Measurements from ENCODE around the gene ARL8B.
"Not testable (repeated sequence)": the region's sequence is repeated elsewhere in the genome, so short reads cannot be mapped to it uniquely, and the experiment has no call there.

Gene ARL8B
- total RNA-seq = 74.5 to 83.0 reads per million in 2 donors

GRCh38 chr3:5122030-5122740 lies at the start of gene ARL8B:
Gene ARL8B (plus strand): TSS chr3:5122292. CDS start chr3:5122466, 174 bp downstream.
- peak; percentile 86 for DNase-seq

DNA sequence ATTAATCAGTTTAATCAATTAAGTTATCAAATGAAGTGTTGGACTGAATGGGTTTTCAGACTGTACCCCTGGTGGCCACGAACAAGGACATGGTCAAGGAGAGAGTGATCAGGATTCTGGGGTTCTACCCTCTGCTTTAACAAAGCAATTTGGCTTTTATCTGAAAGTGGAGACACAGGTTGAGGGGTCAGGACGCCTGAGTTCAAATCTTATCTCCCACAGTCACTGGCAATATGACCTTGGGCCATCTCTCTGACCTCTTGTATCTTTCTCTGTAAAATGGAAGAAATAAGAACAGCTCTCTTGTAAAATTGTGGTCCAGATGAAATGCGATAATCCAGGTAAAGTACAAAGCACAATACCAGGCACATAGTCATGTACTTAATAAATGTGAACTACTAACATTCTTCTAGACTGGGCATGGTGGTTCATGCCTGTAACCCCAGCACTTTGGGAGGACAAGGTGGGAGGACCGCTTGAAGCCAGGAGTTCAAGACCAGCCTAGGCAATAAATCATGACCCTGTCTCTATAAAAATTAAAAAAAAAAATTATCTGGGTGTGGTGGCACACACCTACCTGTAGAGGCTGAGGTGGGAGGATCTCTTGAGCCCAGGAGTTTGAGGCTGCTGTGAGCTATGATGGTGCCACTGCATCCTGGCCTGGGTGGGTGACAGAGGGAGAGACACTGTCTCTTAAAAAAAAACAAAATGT lies 48.6 kb upstream of the ARL8B start:
- no peak for DNase-seq

DNA sequence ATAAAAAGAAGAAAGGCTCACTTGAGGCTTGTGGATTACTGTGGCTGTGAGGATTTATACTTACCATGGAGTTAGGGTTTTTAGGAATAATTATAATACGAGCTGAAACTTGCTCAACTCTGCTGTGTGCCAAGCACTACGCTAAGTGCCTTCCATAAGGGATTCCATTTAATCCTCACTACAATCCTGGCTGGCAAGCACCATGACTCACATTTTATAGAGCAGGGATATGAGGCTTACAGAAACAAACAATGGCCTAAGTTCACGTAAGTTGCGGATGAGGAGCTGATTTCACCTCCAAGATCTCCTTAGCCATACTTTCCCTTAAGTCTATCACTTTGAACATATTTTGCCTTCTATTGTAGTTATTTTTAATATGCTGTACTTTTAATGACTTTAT lies 43.9 kb upstream of the ARL8B start:
- DNase-seq = no peak

DNA sequence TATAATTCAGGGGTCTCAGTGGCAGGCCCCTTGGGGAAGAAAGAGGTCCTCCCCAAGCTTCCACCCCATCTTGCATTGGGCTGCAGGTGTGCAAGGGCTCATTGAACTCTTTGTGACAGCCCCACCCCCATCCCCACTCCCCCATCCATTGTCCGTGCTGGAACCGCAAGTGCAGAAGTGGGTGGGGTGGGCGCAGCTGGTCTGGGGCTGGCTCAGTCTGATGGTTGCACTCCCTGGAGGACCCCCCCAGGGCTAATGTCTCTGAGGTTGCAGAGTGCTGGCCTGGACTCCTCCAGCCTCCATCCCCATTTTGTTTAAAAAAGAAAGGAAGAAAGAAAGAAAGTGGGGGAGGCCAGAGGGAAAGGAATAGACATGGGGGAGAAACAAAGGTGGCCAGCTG lies 42.3 kb upstream of the ARL8B start:
- DNase-seq = no peak

- no peak for DNase-seq
Observed at GRCh38 chr3:5080779-5081550, 41.1 kb upstream of the ARL8B start.

DNA sequence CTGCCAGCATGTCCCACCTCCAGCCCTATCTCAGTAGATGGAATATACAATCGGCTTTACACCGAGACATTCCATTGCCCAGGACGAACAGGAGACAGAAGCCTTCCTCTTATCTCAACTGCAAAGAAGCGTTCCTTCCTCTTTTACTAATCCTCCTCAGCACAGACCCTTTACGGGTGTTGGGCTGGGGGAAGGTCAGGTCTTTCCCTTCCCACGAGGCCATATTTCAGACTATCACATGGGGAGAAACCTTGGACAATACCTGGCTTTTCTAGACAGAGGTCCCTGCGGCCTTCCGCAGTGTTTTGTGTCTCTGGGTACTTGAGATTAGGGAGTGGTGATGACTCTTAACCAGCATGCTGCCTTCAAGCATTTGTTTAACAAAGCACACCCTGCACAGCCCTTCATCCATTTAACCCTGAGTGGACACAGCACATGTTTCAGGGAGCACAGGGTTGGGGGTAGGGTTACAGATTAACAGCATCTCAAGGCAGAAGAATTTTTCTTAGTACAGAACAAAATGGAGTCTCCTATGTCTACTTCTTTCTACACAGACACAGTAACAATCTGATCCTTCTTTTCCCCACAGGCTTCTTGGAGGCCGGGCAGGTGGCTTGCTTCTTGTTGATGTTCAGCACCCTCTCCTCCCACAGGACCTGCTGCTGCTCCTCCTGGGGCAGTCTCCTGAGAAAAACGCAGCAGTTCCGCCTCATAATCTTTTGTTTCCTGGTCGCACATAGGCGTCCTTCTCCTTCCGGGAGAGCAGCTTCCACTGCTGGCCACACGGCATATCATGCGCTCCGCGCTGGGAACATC lies 39.9 kb upstream of the ARL8B start:
- not testable (repeated sequence) for DNase-seq

DNA sequence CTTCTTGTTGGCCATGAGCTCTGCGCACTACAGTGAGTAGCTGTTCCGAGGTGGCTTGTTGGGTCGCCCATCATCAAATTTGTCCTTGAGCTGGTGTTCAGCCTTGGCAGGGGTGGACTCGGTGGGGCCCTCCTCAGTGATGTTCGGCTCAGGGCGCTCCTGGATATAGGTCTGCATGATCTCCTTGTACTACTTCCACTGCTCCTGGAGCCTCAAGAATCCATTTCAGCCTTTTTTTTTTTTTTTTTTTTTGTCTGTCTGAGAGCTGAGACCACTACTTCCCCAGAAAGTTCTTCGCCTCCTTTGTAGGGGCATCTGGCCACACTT lies 39.3 kb upstream of the ARL8B start:
- DNase-seq = no peak

DNA sequence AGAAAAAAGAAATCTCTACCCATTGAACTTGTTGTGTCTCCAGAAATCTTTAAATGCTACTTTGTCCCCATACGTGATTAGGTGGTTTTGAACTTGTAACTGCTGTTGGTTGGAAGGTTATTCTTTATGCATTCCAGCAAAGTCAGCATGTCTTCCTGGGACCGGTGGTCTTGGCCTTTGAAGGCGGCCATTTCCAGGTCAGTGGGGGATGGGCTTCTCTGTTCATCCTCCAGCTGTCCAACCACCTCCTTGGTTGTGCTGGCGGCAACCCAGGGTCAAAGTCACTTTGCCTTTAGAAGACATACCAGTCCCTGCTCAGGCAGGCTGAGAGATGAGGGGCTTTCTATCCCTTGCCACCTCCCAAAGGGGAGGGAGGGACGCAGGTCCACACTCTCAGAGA lies 37.9 kb upstream of the ARL8B start:
- no peak for DNase-seq

GRCh38 chr3:5086708-5087107 lies 35.4 kb upstream of the ARL8B start:
- DNase-seq = no peak

GRCh38 chr3:5087209-5087608 lies 34.9 kb upstream of the ARL8B start:
- no peak for DNase-seq

- DNase-seq = no peak
Observed at GRCh38 chr3:5090197-5090596, 31.9 kb upstream of the ARL8B start.

GRCh38 chr3:5092018-5092417 lies 30.1 kb upstream of the ARL8B start:
- no peak for DNase-seq

DNA sequence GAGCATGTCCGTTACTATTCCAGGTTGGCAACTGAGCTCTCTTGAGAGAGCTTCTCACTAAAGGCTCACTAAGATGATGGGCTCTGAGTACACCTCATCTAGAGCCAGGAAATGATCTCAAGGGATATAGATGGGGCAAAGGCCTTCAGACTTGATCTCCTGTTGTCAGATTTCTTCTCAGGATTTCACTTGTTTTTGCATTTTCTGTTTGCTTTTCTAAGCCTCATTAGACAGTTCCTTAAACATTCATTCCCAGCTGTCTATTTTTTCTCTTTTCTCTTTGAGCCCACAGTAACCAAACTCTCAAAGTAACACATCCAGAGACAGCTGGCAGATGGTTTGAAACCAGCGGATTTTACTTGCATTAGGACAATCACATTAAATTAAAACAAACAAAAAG lies 28.4 kb upstream of the ARL8B start:
- DNase-seq = no peak

GRCh38 chr3:5095886-5096285 lies 26.2 kb upstream of the ARL8B start:
- DNase-seq = no peak

DNA sequence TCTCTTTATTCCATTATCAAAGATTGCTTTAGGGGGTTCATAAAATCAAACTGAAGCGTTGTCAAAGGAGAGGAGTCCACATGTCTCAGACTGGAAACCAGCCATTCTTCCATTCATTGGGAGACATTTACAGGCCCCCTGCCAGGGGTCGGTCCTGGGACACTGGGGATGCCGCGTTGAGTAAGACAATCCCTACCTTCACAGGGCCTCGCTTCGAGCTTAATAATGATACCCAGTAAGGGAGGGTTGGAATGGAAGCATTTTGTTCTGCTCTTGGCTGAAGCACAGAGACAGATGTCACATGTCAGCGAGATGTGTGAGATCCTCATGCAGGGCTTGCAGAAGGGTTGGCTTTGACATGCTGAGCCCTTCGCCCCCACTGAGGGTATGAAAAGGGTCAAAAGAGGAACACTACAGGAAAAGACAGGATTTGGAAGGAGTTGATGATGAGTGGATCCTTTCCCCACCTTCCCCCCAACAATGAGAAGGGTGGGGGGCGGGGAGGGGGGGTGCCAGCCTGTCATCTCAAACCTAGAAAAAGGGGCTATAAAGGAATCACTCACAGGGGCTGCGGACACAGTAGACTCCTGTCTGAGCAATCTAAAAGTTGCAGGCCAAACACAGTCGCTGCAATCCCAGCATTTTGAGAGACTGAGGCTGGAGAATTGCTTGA lies 25.6 kb upstream of the ARL8B start:
- DNase-seq = no peak

DNA sequence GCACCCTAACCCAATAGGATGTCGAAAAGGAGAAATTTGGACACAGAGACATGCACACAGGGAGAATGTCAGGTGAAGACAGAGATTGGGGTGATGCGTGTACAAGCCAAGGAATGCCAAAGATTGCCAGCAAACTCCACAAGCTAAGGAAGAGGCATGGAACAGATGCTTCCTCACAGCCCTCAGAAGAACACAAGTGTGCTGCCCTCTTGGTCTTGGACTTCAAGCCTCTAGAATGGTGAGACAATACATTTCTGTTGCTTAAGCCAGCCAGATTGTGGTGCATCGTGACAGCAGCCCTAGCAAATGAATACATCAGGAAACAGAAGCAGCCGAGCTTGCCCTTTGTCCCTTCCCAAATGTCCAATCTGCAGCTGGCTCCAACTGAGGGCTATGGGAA lies 23.7 kb upstream of the ARL8B start:
- no peak for DNase-seq

- no peak for DNase-seq
Observed at GRCh38 chr3:5102532-5102931, 19.6 kb upstream of the ARL8B start.

- no peak for DNase-seq
Observed at GRCh38 chr3:5103743-5104142, 18.3 kb upstream of the ARL8B start.

DNA sequence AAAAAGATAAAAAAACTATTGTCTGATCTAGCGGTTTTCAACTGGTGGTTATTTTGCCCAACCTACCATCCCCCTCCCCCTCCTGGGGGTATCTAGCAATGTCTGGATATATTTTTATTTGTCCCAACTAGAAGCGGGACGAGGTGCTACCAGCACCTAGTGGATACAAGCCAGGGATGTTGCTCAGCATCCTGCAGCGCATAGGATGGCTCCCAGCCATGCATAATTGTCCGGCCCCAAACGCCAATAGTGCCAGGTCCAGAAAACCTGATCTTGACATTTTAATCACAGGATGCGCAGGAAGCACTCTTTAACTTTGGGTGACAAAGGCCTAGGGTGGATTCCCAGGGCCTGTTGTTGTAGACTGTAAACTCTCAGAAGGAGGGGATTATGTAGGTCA lies 17.0 kb upstream of the ARL8B start:
- DNase-seq = no peak

DNA sequence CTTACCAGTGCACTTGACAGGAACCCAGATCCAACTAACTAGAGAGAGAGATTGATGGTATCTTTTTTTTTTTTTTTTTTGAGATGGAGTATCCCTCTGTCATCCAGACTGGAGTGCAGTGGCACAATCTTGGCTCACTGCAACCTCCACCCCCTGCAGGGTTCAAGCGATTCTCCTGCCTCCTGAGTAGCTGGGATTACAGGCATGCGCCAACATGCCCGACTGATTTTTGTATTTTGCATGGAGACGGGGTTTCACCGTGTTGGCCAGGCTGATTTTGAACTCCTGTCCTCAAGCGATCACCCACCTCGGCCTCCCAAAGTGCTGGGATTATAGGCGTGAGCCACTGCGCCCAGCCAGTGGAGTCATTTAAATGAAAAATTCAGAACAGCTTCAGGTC lies 15.7 kb upstream of the ARL8B start:
- DNase-seq = not testable (repeated sequence)

DNA sequence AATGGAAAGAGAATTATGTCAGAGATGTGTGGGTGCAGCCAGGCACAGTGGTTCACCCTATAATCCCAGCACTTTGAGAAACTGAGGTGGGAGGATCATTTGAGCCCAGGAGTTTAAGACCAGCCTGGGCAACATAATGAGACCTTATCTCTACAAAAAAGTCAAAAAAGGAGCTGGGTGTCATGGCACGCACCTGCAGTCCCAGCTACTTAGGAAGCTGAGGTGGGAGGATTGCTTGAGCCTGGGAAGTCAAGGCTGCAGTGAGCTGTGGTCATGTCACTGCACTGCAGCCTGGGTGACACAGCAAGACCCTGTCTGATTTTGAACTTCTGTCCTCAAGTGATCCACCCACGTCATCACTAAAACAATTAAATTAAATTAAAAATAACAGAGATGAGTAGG lies 15.2 kb upstream of the ARL8B start:
- DNase-seq = not testable (repeated sequence)

DNA sequence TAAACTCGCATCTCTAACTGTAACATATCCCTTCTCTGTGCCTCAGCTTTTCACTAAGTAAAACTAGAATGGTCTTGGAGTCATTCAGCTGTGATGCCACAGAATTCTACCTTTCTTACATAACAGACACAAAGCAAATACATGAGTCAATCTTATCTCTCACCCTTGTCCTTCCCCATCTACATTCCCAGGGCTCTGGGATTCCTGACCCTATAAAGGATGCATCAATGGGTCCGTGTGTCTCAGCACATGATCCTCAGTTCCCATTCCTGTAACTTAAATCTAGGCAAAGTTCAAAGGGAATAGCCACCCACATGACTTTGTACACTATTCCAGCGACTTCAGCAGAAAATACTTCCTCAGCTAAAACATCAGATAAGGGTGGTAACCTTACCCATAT lies 11.8 kb upstream of the ARL8B start:
- no peak for DNase-seq
